D721Med (cell line): ENCODE measurements around the gene BRAF.
"Not testable (repeated sequence)": the region's sequence is repeated elsewhere in the genome, so short reads cannot be mapped to it uniquely, and the experiment has no call there.

Experiments used
- DNase-seq: peaks from one replicate; pipeline ENCODE4 v3.0.0; 2011; ENCODE audit warnings: low spot score; ENCODE audit not compliant: insufficient read length
- FAIRE-seq: peaks from 2 replicates; lab custom pipeline; 2011; peaks lifted over from hg19 to GRCh38; lab: Jason Lieb, UNC
- TF ChIP-seq, protein P1 (sequence below): IDR thresholded peaks from 2 replicates; pipeline ENCODE4 v1.5.1; 2012; ENCODE audit warnings: mild to moderate bottlenecking, control low read depth; ENCODE audit not compliant: insufficient read depth; ENCODE audit errors: missing control alignments

The BRAF gene

DNA sequence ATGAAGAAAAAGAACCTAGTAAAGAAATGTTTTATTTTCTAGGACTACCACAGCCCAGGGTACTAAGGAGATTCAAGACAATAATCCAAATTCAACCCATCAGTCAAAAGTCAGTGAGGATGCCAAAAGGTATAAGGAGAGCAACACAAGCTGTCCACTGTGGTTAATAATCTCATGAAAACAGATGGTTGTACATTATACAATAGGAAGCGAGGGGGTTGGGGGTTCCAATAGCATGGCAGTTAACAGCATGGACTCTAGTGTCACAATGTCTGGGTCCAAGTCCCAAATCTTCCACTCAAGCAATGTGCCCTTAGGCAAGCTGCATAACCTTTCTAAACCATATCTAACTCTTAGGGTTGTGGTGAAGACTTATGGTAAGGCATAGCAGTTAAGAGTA is 35.1 kb downstream of the BRAF start:
- FAIRE-seq = peak; percentile 67
- TF ChIP-seq, protein P1, sequence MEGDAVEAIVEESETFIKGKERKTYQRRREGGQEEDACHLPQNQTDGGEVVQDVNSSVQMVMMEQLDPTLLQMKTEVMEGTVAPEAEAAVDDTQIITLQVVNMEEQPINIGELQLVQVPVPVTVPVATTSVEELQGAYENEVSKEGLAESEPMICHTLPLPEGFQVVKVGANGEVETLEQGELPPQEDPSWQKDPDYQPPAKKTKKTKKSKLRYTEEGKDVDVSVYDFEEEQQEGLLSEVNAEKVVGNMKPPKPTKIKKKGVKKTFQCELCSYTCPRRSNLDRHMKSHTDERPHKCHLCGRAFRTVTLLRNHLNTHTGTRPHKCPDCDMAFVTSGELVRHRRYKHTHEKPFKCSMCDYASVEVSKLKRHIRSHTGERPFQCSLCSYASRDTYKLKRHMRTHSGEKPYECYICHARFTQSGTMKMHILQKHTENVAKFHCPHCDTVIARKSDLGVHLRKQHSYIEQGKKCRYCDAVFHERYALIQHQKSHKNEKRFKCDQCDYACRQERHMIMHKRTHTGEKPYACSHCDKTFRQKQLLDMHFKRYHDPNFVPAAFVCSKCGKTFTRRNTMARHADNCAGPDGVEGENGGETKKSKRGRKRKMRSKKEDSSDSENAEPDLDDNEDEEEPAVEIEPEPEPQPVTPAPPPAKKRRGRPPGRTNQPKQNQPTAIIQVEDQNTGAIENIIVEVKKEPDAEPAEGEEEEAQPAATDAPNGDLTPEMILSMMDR = no peak
- DNase-seq = no peak

DNA sequence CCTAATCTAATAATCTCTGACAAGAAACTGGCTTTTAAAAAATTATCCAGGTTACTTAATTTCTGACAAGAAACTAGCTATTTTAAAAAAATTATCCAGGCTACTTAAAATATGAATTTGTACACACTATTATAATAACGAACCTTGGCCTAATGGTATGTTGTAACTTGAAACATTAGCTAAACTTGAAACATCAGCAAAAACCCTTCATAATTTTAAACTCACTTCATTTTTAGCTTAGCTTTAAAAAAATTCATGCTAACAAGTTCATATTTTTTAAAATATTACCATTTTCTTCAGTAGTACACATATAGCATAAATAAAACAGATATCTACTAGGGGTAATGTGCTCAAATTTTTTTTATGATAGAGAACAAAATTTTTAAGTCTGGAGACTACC is 35.6 kb downstream of the BRAF start:
- FAIRE-seq = no peak
- DNase-seq = no peak
- TF ChIP-seq, protein P1 = no peak

DNA sequence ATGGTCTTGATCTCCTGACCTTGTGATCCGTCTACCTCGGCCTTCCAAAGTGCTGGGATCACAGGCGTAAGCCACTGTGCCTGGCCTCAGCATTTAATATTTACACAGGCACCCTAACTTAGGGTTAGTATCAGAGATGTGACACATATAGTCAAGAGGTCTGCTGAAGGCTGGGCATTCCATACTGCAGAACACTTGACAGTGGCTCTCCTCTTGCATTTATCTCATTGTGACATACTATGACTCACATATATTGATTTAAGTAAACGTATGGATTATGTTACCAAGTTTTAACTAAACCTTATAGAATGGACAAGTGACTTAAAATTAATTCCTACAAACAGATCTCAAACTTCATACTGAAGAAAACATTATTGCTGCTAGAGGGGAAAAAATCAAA is 36.6 kb downstream of the BRAF start:
- FAIRE-seq (no peak), DNase-seq (no peak)
- TF ChIP-seq, protein P1 = no peak

DNA sequence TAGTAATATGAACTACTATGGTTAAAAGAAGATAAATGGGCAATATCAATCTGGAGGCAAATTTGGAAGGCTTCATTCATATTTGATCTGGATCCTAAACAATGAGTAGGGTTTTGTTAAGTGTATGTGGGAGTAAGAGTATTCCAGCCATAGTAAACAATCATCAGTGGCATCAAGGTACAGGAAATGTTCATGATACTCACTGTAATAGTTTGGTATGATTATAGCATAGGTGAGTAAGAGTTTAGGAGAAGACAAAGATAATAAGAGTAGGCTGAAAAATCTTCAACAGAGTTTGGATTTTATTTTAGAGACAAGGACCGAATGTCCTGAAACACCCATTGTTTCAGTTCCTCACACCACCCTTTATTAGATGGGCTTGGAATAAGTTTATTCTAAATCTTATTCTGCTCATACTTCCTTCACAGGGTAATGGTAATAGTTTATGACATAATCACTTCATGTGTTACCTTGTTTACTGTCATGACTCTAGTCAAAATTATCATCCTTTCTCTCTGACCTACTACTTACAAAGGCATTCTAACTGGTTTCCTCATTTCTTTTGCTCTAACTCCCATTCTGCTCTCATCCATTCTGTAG is 38.9 kb downstream of the BRAF start:
- TF ChIP-seq, protein P1 = no peak
- FAIRE-seq (no peak), DNase-seq (no peak)

DNA sequence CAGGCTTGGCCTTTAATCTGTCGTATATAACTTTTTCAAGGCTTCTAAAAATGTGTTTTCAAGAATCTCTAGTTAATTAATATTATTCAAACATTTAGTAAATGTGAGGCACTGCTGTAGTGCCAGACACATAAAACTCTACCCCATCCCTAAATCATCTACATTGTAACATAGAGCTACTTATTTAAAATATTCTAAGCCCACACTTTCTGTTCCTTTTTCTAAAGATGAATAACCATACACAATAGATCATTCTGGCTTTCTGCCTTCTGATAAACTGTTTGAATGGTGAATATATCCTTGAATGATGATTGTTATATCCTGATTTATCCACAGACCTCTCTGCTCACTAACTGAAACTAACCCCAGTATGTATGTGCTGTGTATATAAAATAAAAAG is 41.4 kb downstream of the BRAF start:
- no peak for FAIRE-seq
- TF ChIP-seq, protein P1 = no peak

DNA sequence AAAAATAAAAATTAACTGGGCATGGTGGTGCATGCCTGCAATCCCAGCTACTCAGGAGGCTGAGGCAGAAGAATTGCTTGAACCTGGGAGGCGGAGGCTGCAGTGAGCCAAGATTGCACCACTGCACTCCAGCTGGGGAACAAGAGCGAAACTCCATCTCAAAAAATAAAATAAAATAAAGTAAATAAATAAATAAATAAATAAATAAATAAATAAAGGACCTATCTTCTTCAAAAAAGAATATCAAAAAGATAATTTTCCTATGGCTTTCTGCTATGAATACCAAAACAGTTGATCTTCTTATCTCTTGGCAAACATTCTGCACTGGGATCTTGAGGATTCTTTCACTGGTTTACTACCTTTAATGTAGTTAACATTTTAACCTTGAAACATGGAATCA is 41.9 kb downstream of the BRAF start:
- not testable (repeated sequence) for FAIRE-seq

More for the DNA sequence above, 41.4 kb downstream of the BRAF start:
- DNase-seq = no peak

DNA sequence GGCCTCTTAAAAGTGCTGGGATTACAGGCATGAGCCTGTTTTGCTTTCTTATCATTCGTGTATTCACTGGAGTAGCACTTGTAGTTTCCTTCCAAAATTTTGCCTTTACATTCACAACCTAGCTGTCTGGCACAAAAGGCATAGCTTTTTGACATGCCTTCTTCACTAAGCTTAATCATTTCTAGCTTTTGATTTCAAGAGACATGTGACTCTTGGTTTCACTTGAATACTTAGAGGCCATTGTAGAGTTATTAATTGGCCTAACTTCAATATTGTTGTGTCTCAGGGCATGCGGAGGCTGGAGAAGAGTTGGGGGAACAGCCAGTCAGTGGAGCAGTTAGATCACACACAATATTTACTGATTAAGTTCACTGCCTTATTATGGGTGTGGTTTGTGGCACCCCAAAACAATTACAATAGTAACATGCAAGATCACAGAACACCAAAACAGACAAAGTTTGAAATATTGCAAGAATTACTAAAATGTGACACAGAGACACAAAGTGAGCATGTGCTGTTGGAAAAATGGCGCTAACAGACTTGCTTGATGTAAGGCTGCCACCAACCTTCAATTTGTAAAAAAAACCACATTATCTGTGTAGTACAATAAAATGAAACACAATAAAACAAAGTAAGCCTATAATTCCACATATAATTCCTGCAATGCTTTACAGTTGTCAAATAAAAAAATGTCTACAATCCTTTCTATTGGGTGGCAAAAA is 43.1 kb downstream of the BRAF start:
- TF ChIP-seq, protein P1 = no peak
- no peak for DNase-seq
- no peak for FAIRE-seq

More for the DNA sequence above, 41.9 kb downstream of the BRAF start:
- DNase-seq = not testable (repeated sequence)
